Measurements from ENCODE around the gene CCND3.

Gene CCND3

GRCh38 chr6:41920921-41921711, 20.5 kb downstream of the CCND3 start, which contains the start of the genes BYSL and MED20:
BYSL (plus strand) TSS chr6:41921499; CDS start chr6:41921563, 64 bp downstream.
MED20 (minus strand) TSS chr6:41921139; CDS start chr6:41921018, 121 bp downstream.
- peak; percentile 37 for TF ChIP-seq POLR2A (IDR thresholded peaks at IDR 0.05; ENCODE audit: low read depth, low read length)
- peak; percentile 20 for FAIRE-seq
- peak; percentile 84 for DNase-seq (ENCODE audit: insufficient read length, low spot score)

GRCh38 chr6:41917528-41917927, 24.1 kb downstream of the CCND3 start:
- DNase-seq (ENCODE audit: insufficient read length, low spot score) (peak; percentile 63), FAIRE-seq (peak; percentile 95)
- no peak for TF ChIP-seq POLR2A (IDR thresholded peaks at IDR 0.05; ENCODE audit: low read depth, low read length)

- no peak for TF ChIP-seq POLR2A (IDR thresholded peaks at IDR 0.05; ENCODE audit: low read depth, low read length)
- DNase-seq (ENCODE audit: insufficient read length, low spot score) (no peak), FAIRE-seq (no peak)
These were observed 26.6 kb downstream of the CCND3 start for GRCh38 chr6:41914869-41915530.

GRCh38 chr6:41914343-41914742, 27.3 kb downstream of the CCND3 start:
- no peak for DNase-seq (ENCODE audit: insufficient read length, low spot score)

GRCh38 chr6:41909727-41910126, 31.9 kb downstream of the CCND3 start:
- DNase-seq (ENCODE audit: insufficient read length, low spot score), result no peak
- no peak for FAIRE-seq
- no peak for TF ChIP-seq POLR2A (IDR thresholded peaks at IDR 0.05; ENCODE audit: low read depth, low read length)

More at GRCh38 chr6:41914343-41914742, 27.3 kb downstream of the CCND3 start:
- TF ChIP-seq POLR2A (IDR thresholded peaks at IDR 0.05; ENCODE audit: low read depth, low read length), result no peak
- FAIRE-seq, result no peak

GRCh38 chr6:41901882-41902519, 39.6 kb downstream of the CCND3 start:
- DNase-seq (ENCODE audit: insufficient read length, low spot score) (no peak), FAIRE-seq (no peak)
- TF ChIP-seq POLR2A (IDR thresholded peaks at IDR 0.05; ENCODE audit: low read depth, low read length), result no peak

GRCh38 chr6:41900861-41901260, 40.7 kb downstream of the CCND3 start:
- TF ChIP-seq POLR2A (IDR thresholded peaks at IDR 0.05; ENCODE audit: low read depth, low read length), result no peak
- FAIRE-seq (no peak), DNase-seq (ENCODE audit: insufficient read length, low spot score) (no peak)

GRCh38 chr6:41896281-41896680, 45.3 kb downstream of the CCND3 start:
- DNase-seq (ENCODE audit: insufficient read length, low spot score) (no peak), FAIRE-seq (no peak)
- TF ChIP-seq POLR2A (IDR thresholded peaks at IDR 0.05; ENCODE audit: low read depth, low read length), result no peak

GRCh38 chr6:41895300-41896233, 46.0 kb downstream of the CCND3 start, which contains the start of gene USP49:
USP49 (minus strand) TSS chr6:41895375; CDS start chr6:41806983, 88,392 bp downstream.
- TF ChIP-seq POLR2A (IDR thresholded peaks at IDR 0.05; ENCODE audit: low read depth, low read length), result 0 out of 2 replicates have a peak, but pooled peaks have one; percentile 27
- peak; percentile 86 for DNase-seq (ENCODE audit: insufficient read length, low spot score)
- FAIRE-seq, result peak; percentile 94

- DNase-seq (ENCODE audit: insufficient read length, low spot score) (no peak), FAIRE-seq (peak; percentile 6)
- no peak for TF ChIP-seq POLR2A (IDR thresholded peaks at IDR 0.05; ENCODE audit: low read depth, low read length)
These were observed 47.0 kb downstream of the CCND3 start for GRCh38 chr6:41894366-41895299.

- DNase-seq (ENCODE audit: insufficient read length, low spot score), result no peak
- no peak for TF ChIP-seq POLR2A (IDR thresholded peaks at IDR 0.05; ENCODE audit: low read depth, low read length)
- no peak for FAIRE-seq
These were observed 48.6 kb downstream of the CCND3 start for GRCh38 chr6:41892921-41893564.

- FAIRE-seq (no peak), DNase-seq (ENCODE audit: insufficient read length, low spot score) (no peak)
- TF ChIP-seq POLR2A (IDR thresholded peaks at IDR 0.05; ENCODE audit: low read depth, low read length), result no peak
These were observed 54.3 kb downstream of the CCND3 start for GRCh38 chr6:41887331-41887751.
